Lung microvascular endothelial cell (primary cell): ENCODE measurements around the gene PCDH8. TPM values are rescaled to one million over a fixed set of nuclear protein-coding genes. Genes with fewer than 3 reads are reported as not detected.
A peak's percentile ranks its signal among the peaks of the same experiment; 100 is the strongest.

Experiments used
- DNase-seq, 2 donors: peaks; one replicate each; pipeline versions ENCODE4 v3.0.0 to v3.0.0-alpha.2; 2010; ENCODE audit warnings: low read depth in 2 of 2
- total RNA-seq: library from RNA; depleted of rRNA; stranded (reverse); fragments of >200 nt; gene quantifications from 2 replicates; pipeline ENCODE4 v1.2.1, GENCODE V29; 2014

The PCDH8 gene, protein sequence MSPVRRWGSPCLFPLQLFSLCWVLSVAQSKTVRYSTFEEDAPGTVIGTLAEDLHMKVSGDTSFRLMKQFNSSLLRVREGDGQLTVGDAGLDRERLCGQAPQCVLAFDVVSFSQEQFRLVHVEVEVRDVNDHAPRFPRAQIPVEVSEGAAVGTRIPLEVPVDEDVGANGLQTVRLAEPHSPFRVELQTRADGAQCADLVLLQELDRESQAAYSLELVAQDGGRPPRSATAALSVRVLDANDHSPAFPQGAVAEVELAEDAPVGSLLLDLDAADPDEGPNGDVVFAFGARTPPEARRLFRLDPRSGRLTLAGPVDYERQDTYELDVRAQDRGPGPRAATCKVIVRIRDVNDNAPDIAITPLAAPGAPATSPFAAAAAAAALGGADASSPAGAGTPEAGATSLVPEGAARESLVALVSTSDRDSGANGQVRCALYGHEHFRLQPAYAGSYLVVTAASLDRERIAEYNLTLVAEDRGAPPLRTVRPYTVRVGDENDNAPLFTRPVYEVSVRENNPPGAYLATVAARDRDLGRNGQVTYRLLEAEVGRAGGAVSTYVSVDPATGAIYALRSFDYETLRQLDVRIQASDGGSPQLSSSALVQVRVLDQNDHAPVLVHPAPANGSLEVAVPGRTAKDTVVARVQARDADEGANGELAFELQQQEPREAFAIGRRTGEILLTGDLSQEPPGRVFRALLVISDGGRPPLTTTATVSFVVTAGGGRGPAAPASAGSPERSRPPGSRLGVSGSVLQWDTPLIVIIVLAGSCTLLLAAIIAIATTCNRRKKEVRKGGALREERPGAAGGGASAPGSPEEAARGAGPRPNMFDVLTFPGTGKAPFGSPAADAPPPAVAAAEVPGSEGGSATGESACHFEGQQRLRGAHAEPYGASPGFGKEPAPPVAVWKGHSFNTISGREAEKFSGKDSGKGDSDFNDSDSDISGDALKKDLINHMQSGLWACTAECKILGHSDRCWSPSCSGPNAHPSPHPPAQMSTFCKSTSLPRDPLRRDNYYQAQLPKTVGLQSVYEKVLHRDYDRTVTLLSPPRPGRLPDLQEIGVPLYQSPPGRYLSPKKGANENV
- under 0.01 TPM in 1 of 2 replicates, not detected in the other for total RNA-seq

DNA sequence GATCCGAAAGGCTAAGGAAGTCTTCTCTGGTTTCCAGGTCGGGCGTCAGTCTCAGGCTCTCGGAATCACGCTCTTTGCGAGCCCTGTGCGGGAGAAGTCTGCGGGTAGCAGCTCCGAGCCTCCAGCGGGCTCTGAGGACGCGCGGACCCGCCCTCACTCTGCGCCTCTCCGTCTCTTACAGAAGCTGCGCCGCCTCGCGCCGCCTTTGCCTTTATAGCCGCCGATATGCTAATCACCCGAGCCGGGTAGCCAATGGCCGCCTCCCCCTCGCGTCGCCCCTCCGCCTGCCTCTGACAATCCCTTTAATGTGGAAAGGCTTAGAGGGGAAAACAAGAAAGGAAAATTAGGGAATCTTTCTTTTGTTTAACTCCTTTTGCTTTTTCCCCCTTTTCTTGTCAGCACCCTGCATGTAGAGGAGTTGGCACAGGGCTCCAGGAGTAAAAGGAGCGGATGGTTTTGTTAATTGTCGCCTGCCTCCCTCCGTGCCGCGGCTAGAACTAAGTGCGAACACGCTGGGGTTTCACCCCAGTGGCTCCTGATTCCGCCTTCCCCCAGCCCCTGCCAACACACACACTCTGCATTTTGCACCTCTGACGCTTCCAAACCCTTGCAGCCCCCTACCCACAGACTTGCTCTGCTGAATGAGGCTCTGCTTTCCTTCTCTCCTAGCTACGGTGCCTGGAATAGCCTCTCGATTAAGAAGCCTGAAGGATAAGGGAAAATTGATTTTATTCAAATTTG lies at the start of gene PCDH8:
PCDH8 (minus strand) TSS at position 186 of the 741 bp plus-strand sequence. CDS start 204 bp downstream, outside the sequence.
- DNase-seq = peak in 1 of 2 donors; percentile 16

DNA sequence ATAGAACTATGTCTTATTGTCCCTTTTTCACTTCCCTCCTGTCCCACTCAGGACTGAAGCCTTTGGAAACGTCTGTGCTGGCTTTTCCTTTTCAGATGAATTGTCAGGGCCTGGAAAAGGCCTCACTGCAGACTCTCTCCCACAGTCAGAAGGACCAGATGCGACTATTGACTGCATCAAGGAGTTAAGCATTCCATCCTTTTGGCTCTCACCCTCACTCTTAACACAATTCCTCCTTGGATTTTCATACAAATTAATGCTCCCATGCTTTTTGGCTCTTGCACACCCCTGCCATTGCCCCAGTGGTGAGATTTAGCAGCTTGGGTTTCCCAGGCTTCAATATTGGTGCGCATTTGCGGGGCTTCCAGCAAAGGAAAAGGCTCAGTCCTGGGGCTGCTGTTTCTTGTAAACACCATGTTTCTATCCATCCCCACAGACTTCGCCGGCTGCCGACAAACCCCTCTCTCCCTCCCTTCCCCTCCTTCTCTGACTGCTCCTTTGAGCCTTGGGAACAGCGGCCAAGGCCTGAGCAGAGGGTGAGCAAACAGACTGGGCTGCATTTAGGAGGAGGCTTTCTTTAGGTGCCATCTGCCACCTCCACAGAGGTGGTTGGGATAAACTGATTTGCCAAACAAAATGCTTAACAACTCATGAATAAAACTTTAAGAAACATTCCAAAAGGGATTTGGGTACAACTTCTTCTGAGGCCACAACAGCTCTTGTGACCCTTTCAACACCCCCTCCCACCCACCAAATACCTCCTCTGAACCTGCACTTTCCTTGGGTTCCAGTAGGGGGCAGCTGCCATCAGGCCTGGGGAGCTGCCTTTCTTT lies 48.6 kb upstream of the PCDH8 start:
- DNase-seq = peak; percentile 3 to 15

DNA sequence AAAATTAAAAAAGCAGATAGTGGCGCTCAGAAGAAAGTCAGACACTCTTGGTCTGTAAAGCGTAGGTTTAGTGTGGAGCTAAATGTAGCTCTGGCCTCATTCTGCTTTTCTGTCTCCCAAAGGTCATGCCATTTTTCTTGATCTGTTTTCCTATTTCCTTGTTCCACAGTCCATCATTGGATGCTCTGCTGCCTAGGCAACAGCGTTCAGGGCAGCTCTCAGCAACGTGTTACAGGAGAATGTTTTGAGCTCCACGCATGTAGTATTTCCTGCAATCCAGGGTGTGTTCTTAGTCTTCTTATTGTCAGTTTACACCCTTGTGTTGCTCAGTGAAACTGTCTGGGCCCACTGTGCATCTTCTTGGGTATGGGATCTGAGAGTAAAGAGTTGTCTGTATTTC lies 46.0 kb upstream of the PCDH8 start:
- DNase-seq = no peak

DNA sequence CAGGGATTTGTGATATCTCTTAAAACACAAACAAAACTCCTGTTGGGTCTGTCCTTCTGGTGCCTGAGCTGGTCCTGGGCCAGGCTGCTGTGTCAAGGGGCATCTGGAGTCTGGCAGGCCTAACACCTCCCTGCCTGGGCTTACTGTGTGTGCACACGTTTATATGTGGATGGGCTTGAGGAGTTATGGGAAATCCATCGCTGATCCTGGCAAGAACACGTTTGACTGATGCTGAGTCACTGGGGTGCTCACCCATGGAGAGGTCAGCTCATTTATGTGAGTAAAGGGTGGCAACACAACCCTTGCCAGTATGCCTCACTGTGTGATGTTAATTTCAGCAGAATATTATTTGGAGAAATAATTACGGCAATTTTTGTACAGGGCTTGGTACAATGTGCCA lies 44.5 kb upstream of the PCDH8 start:
- DNase-seq = no peak

DNA sequence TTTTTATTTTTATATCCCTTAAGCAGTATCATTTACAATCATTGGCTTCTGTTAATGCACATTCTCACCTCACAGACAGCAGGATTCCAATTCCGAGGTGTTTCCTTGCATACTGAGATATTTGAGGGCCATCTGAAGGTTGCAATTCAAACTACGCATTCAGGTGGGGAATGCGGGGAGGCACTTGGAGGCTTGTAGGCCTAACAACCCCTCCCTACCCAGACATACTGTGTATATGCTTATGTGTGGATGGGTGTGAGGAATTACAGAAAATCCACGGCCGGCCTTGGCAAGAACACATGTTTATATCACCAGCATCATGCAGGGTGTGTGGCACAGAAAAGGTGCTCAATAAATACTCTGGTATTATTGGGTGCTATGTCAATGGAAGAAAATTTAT lies 43.3 kb upstream of the PCDH8 start:
- DNase-seq = no peak

DNA sequence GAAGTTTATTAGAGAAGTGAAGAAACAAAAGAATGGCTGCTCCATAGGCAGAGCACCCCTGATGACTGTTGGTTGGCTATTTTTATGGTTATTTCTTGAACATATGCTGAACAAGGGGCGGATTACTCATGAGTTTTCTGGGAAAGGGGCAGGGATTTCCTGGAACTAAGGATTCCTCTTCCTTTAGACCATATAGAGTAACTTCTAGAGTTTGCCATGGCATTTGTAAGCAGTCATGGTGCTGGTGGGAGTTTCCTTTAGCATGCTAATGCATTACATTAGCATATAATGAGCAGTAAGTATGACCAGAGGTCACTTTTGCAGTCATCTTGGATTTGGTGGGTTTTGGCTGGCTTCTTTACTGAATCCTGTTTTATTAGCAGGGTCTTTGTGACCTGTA lies 38.7 kb upstream of the PCDH8 start:
- DNase-seq = no peak

DNA sequence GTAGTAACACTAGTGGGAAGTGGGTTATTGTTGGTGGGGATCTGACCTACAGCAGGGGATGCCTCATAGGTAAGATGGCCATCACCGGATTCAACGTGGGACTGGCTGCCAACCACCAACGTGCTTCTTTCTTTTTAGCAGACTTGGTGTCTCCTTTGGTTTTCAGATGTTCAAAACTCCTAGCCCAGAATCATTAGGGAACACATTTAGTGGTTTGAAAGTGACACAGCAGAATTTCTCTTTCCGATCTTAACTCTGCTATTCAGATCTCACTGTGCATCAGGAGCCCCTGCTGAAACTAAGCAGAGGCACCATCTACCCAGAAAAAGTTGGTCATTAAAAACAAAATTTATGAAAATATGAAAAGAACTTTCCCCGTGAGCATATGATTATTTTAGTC lies 36.7 kb upstream of the PCDH8 start:
- no peak for DNase-seq

DNA sequence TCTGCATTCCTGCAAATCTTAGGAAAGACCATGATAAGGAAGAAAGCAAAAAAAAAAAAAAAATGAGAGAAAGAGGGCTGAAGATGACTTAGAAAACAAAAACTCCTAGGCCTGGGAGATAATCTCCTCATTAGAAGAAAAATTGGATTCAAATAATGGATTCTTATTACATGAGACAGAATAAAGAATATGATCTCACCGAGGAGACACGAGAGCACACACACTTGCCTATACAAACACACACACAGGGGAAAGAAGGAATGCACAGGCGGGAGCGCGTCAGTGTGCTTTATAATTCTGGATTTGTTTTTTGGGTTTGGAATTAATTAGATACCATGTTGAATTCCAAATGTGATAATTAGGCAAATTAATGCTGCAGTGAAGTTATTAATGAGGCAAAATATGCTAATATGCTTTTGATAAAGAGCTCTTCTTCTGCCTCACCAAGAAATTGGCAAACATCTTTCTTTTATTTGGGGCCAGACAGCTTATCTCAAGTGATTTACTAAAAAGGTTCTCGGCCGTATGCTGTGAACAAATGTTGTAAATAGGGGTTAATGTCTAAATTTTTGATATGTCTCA lies 36.1 kb upstream of the PCDH8 start:
- DNase-seq = no peak

DNA sequence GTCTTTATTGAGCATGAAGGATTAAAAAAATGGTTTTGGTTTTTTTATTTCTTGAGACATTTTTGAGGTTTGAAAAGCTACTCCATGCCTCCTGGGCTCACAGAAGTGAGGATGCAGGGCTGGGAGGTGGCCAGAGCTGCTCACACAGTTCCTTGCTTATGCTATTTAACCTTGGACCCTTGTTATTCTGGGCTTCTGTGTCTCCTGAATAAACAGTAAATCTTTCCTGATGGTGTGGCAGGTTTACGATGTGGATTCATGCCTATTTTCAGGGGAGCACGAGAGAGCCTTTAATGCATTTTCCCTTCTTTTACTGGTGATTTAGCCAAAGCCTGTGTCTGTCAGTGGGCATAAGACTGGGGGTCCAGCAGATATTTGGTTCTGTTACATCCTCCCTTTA lies 34.3 kb upstream of the PCDH8 start:
- no peak for DNase-seq

DNA sequence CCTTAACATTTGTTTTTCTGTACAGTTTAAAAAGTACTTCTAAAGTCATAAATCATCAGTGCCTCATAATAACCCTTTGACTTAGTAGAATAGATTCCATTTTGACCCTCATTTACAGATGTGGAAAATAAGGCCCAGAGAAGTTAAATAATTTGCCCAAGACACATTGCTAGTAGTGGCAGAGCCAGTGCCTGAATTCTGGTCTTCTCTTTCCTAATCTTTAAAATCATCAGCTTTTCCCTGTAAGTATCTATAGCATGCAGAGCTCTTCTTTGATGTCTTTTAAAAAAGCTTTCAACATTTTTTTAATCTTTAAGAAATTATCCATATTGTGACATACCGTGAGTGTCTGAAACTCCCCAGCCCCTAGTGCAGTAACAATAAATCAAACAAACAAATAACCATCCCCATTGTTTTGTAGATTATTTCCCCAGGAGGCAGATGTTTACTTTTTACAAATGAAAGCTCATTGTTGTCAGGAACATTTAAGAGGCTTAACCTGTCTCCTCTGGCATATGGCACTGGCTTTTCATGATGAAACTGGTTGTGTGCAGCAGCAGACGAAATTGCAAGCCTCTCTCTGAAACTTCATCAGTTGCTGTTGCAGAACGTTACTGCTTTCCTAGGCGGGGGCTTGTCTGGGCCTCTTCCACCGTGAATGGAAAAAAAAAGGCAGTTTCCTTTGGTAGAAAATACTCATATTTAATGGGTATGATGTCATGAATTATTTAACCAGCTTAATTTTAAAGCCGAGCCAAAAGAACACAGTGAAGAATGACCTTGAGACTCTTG lies 31.7 kb upstream of the PCDH8 start:
- no peak for DNase-seq

DNA sequence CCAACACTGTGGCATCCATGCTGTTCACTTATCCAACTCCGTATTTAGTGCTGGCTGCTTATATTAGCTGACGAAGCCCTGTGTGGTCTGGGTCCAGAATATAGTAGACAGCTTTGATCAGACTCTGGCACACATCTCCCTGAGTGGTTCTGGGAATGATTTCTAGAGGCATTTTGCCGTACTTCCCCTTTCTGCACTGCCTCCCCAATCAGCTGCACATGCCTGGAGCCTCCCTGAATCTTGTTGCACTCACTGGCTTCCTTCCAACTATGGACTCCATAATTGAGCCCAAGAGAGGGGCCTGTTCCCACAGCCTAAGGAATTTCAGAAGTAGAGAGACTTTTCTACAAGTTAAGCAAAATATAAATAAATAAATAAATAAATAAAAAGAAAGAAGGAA lies 30.4 kb upstream of the PCDH8 start:
- no peak for DNase-seq

DNA sequence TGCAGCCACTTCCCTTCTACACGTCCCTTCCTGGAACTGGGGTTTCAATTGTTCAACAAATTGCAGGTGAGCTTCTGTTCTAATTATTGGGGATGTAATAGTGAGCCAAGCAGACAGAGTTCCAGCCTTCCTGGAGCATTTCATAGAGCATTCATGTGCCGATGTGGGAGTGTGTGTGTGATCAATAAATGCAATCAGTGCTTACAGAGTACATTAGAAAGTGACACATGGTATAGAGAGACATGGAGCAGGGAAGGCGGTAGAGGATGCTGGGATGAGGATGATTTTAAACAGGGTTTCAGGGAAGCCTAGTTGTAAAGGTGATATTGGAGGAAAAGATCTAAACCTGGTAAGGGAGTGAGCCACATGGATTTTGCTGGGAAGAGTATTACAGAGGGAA lies 21.7 kb upstream of the PCDH8 start:
- DNase-seq = no peak

DNA sequence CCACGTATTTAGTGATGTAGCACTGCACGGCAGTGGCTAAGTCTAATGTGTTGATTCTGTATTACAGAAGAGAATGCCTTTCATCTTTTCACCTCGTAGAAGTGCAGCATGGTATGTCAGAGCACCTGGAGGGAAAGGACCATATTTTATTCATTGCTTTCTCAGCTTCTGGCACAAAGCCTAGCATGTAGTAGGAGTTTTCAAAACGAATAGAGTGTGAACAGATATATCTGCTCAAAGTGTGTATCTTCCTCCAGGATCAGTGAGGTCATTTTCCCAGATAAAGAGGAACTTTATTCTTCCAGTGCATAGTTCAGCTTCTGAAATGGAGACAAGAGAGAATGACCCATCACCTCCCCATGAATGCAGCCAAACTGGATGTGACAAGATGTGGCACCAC lies 21.2 kb upstream of the PCDH8 start:
- DNase-seq = no peak

DNA sequence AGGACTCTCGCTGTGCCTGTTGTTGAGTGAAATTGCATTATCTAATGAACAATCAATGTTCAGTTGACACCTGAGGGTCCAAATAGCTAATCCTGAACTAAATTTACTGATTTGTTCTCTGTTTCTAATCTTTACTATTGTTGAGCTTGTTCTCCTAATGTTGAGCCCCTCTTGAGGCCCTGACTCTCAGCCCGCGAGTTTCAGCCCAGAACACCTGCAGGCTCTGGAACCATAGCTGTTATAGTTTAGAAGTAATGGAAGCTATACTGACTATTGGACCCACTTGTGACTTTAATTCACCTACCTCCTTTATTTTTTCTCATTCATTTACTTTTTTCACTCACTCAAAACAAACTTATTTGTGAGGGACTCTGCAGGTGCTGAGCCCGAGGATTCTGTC lies 20.6 kb upstream of the PCDH8 start:
- no peak for DNase-seq

DNA sequence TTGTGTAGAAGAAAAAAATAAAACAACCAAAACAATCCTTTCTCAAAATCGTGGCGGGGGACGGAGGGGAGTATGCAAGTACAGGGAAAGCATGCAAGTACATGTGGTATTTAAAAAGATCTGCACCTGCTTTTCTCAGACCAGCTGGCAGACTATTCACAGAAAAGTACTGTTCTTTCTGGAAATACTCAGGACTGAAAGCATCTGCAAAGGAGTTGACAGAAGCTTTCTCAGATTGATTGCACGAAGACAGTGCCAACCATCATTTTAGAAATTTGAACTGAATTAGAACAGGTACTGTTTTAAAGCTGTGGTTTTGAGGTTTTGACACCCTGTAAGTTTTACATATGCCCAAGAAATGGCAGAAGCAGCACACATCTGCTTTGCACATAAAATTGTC lies 19.8 kb upstream of the PCDH8 start:
- DNase-seq = no peak

DNA sequence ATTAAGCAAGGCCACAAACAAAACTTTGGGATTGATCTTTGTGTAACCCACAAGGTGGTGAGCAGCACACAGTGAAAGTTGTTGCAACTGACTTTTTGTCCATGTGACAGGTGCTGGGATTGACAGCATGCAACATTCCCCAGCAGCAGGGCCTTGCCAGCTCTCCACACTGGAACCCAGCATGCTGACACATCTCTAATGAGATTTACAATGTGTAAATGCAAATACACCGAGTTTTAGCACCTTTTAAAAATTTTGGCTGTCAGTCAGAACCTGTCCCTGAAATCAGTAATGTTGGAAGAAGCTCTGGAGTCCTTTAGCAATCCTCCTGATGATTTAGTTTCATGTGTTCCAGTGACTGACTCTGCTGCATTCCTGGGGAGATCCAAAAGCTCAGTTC lies 16.5 kb upstream of the PCDH8 start:
- DNase-seq = no peak

DNA sequence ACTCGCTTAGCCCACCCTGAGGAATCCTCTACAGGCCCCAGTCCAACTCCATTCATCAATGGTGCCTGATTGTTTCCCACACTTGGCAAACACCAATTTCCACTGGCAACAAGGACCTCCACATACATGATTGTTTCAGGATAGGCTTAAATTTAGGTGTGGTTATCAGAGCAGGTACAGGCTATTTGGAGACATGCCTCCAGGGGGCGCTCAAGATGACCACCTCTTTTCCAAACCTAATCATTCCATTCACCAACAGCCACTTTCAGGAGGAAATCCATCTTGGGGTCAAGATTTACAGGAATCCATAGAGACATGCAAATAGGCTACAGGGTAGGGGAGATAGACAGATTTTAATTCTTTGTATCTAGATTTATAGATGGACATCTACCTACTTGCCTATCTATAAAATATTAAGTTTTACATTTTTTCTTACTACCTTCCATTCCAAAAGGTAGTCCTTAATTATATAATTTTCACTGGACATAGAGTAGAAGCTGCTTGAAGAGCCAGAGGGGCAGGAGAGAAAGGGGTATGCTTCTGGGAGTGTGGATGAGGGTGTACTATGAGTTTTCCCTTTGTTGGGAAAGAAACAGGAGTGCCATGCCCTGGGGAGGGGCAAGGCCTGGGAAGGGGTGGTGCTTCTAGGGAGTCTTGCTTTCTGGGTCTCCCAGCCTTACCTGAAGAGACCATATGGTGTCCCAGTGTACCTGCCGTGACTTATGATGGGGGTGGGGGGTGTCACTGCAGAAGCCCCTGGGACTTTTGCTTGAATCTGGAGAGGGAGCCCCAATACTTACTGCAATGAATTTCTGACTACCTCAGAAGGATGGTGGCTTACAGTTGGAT lies 14.1 kb upstream of the PCDH8 start:
- DNase-seq = peak; percentile 11 to 46

DNA sequence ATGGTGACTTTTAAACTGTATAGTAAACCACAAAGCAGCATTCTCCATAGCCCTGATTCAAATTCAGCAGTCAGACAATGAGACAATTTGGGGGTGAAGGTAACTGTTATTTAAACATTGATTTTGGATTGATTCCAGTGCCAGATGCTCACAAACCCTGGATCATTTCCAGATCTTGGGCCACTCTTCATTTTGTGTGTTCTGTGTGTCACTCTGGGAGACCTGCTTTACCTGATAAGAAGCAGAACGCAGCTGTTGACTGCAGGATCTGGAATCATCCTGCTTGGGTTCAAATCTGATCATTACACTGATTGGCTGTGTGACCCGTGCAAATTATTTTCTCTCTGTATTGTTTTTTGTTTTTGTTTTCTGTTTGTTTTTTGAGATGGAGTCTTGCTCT lies 4.0 kb upstream of the PCDH8 start:
- DNase-seq = no peak
